ENCODE results near the gene ZGRF1. TPM values are rescaled to one million over a fixed set of nuclear protein-coding genes. Genes with fewer than 3 reads are reported as not detected.

The ZGRF1 gene
- total and polyA plus RNA-seq, 2 experiments from 2014 or later: 3.1 to 5.3 TPM

DNA sequence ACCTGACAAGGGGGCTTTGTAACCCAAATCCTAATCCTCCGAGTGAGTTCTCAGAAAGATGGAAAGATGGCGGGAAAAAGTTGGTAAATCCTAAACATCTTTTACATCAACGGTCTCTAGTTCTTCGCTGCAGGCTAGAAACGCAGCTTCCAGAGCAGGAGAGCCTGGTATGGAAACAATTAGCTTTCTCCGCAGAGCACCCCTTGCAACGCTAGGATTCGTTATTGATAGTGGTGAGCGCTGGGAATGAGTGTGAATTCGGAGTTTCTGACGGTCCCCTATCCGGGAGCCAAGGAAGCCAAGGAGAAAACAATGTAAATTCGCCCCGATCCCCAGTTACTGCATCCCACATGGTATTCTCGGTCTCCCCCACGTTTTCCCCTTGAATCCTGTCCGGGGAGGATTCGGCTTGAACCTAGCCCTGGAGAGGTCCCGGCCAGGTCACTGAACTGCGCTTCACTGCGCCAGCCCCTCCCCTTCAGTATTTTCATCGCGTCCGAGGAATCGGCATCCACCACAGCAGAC, 116.0 kb downstream of the ZGRF1 start:
- Histone ChIP-seq H3K27ac (no peak overlapping the region), H3K9ac (no peak overlapping the region), H3K4me2 (ENCODE audit: unreplicated experiment) (no peak overlapping the region), H3K27me3 (replicated peaks; ENCODE audit: insufficient read depth) (peaks cover 93% of the 10 kb centered on the region), H3F3A (ENCODE audit: insufficient read depth) (peaks cover 7% of the 10 kb centered on the region; the same call in 1 of the 2 replicates), H2AFZ (no peak overlapping the region), H3K9me2 (ENCODE audit: insufficient read depth) (no peaks in the 10 kb centered on the region), H3K36me3 (ENCODE audit: low read depth) (no peaks in the 10 kb centered on the region), H3K9me3 (ENCODE audit: low read depth) (no peaks in the 10 kb centered on the region), H3K4me3 (no peak overlapping the region), H4K20me1 (ENCODE audit: insufficient read depth) (no peaks in the 10 kb centered on the region), H3K4me1 (ENCODE audit: insufficient read depth) (peaks cover 4% of the 10 kb centered on the region; the same call in 1 of the 2 replicates), H3K79me2 (ENCODE audit: insufficient read depth) (no peaks in the 10 kb centered on the region)
- TF ChIP-seq EZH2phosphoT487 (IDR thresholded peaks at IDR 0.05; ENCODE audit: insufficient read depth, low read depth): no peak
- peak; percentile 93 for TF ChIP-seq EZH2 (IDR thresholded peaks at IDR 0.05; ENCODE audit: insufficient read depth, poor library complexity, severe bottlenecking)
- WGBS, 2 experiments (ENCODE audit: low coverage in 1 of 2, low lambda C conversion rate in 2 of 2, missing lambda C conversion rate in 2 of 2): 5 to 7% methylated on average over 25 of the region's 25 CpGs
- in situ Hi-C loops (cut with MboI): no loop called here
- DNase-seq: no peak

DNA sequence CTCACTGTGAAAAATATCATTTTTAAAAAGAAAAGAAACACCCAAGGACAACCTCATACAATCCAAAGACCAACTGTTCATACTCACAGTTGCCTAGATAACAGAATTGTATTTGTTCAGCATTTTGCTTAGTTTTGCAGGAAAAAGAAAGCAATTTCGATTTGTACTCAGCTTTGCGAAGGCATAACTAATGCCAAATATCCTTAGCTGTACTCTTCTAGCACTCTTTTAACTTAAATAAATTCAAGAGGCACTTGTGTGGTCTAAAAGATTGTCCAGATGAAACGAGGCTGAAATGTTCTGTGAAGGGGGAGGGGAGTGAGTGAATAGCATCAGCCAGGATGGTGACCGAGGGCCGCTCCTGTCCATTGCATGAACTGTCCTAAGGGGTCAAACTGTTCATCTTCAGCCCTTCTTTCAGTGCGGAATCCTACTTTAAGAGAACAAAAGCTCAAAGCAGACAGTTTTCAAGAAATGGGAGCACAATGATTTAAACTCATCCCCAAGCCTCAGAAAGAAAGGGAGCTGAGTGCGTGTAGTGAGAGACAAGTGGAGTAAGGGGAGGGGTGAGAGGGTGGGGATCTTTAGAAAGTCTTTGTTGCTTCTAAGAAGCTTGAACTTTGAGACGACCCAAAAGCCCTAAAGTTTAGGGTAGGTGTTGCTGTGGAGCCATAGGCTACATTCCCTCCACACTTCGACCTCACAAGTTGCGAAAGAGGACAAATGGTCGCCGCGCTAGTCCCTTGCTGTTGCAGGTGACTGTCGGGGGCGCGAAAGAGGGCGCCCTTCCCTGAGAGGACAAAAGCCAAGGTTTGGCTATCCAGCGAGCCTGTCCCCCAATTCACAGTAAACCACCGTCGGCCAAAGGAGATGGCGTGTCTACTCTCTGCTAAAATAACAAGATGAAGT, 116.8 kb downstream of the ZGRF1 start:
- Histone ChIP-seq H3K4me2 (ENCODE audit: unreplicated experiment) (no peak overlapping the region), H3K27me3 (replicated peaks; ENCODE audit: insufficient read depth) (peaks cover 98% of the 10 kb centered on the region), H3K9ac (no peak overlapping the region), H3K79me2 (ENCODE audit: insufficient read depth) (no peaks in the 10 kb centered on the region), H3K9me3 (ENCODE audit: low read depth) (no peaks in the 10 kb centered on the region), H3F3A (ENCODE audit: insufficient read depth) (peaks cover under 1% of the 10 kb centered on the region; the same call in 1 of the 2 replicates), H2AFZ (no peak overlapping the region), H3K27ac (no peak overlapping the region), H4K20me1 (ENCODE audit: insufficient read depth) (no peaks in the 10 kb centered on the region), H3K4me3 (no peak overlapping the region), H3K36me3 (ENCODE audit: low read depth) (no peaks in the 10 kb centered on the region), H3K4me1 (ENCODE audit: insufficient read depth) (0 out of 2 replicates have a peak, but pooled peaks cover 3% of the 10 kb centered on the region), H3K9me2 (ENCODE audit: insufficient read depth) (no peaks in the 10 kb centered on the region)
- TF ChIP-seq EZH2 (IDR thresholded peaks at IDR 0.05; ENCODE audit: insufficient read depth, poor library complexity, severe bottlenecking) (no peak), EZH2phosphoT487 (IDR thresholded peaks at IDR 0.05; ENCODE audit: insufficient read depth, low read depth) (0 out of 2 replicates have a peak, but pooled peaks have one; percentile 48)
- 10% methylated on average over 21 of the region's 21 CpGs for WGBS, 2 experiments (ENCODE audit: low coverage in 1 of 2, low lambda C conversion rate in 2 of 2, missing lambda C conversion rate in 2 of 2)
- no peak for DNase-seq
- in situ Hi-C loops (cut with MboI): no loop called here

DNA sequence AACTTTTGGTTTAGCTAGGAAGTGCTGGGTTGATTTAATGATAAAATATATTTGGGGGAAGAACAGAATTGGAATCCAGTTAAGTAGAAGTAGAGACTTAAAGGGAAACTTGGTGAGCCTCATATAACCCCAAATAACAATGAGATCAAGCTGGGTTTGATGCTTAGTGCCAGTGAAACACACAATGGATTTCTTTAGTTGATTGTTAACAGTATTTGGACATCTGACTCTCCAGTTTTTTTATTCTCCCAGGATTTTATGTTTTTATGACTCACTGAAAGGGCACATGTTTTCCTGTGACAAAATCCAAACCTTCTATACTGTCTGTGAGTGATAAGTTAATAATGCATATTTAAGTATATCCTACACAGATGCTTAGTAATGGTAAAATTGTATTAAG, 118.0 kb downstream of the ZGRF1 start:
- no peak overlapping the region for H3K4me2 ChIP-seq (ENCODE audit: unreplicated experiment)
- H3F3A ChIP-seq (ENCODE audit: insufficient read depth): no peaks in the 10 kb centered on the region
- no peak overlapping the region for H3K4me3 ChIP-seq
- no peak for TF ChIP-seq EZH2 (IDR thresholded peaks at IDR 0.05; ENCODE audit: insufficient read depth, poor library complexity, severe bottlenecking)
- TF ChIP-seq EZH2phosphoT487 (IDR thresholded peaks at IDR 0.05; ENCODE audit: insufficient read depth, low read depth): no peak
- H4K20me1 ChIP-seq (ENCODE audit: insufficient read depth): no peaks in the 10 kb centered on the region
- no peak for DNase-seq
- in situ Hi-C loops (cut with MboI): no loop called here
- H3K9me2 ChIP-seq (ENCODE audit: insufficient read depth): no peaks in the 10 kb centered on the region
- no peaks in the 10 kb centered on the region for H3K36me3 ChIP-seq (ENCODE audit: low read depth)
- H3K27me3 ChIP-seq (replicated peaks; ENCODE audit: insufficient read depth): peaks cover 100% of the 10 kb centered on the region
- H3K9me3 ChIP-seq (ENCODE audit: low read depth): no peaks in the 10 kb centered on the region
- H2AFZ ChIP-seq: no peak overlapping the region
- no peak overlapping the region for H3K9ac ChIP-seq
- no peaks in the 10 kb centered on the region for H3K79me2 ChIP-seq (ENCODE audit: insufficient read depth)
- no peak overlapping the region for H3K27ac ChIP-seq
- 0 out of 2 replicates have a peak, but pooled peaks cover 3% of the 10 kb centered on the region for H3K4me1 ChIP-seq (ENCODE audit: insufficient read depth)

DNA sequence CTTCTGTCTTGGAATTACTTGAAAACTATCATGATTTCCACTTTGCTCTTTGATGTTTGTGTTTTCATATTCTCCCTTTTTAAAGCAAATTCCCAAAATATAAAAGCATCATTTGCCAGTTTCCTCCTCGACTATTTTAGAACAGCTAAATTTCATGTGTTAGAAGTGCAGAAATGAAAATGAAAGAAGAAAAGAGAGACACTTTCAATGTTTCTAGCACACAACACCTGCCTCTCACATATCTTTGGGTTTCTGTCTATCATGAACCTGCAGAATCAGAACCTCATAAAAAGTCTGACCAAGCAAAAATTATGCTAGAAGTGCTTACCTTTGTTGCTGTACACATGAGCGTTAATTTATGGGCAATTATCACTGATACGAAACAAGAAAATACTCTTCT, 118.8 kb downstream of the ZGRF1 start:
- WGBS, 2 experiments (ENCODE audit: low coverage in 1 of 2, low lambda C conversion rate in 2 of 2, missing lambda C conversion rate in 2 of 2): 22 to 26% methylated on average over 3 of the region's 3 CpGs
- Histone ChIP-seq H3K9ac (no peak overlapping the region), H3K27ac (no peak overlapping the region), H4K20me1 (ENCODE audit: insufficient read depth) (no peaks in the 10 kb centered on the region), H3F3A (ENCODE audit: insufficient read depth) (no peaks in the 10 kb centered on the region), H2AFZ (no peak overlapping the region), H3K4me3 (no peak overlapping the region), H3K27me3 (replicated peaks; ENCODE audit: insufficient read depth) (peaks cover 100% of the 10 kb centered on the region), H3K36me3 (ENCODE audit: low read depth) (no peaks in the 10 kb centered on the region), H3K9me3 (ENCODE audit: low read depth) (no peaks in the 10 kb centered on the region), H3K79me2 (ENCODE audit: insufficient read depth) (no peaks in the 10 kb centered on the region), H3K4me2 (ENCODE audit: unreplicated experiment) (no peak overlapping the region), H3K9me2 (ENCODE audit: insufficient read depth) (no peaks in the 10 kb centered on the region), H3K4me1 (ENCODE audit: insufficient read depth) (0 out of 2 replicates have a peak, but pooled peaks cover 3% of the 10 kb centered on the region)
- in situ Hi-C loops (cut with MboI): no loop called here
- no peak for DNase-seq
- TF ChIP-seq EZH2phosphoT487 (IDR thresholded peaks at IDR 0.05; ENCODE audit: insufficient read depth, low read depth) (no peak), EZH2 (IDR thresholded peaks at IDR 0.05; ENCODE audit: insufficient read depth, poor library complexity, severe bottlenecking) (peak; percentile 88)
